ENCODE data around the gene THAP12.

THAP12 gene

GRCh38 chr11:76303399-76303798, 77.5 kb downstream of the THAP12 start:
- TF ChIP-seq, protein P1, sequence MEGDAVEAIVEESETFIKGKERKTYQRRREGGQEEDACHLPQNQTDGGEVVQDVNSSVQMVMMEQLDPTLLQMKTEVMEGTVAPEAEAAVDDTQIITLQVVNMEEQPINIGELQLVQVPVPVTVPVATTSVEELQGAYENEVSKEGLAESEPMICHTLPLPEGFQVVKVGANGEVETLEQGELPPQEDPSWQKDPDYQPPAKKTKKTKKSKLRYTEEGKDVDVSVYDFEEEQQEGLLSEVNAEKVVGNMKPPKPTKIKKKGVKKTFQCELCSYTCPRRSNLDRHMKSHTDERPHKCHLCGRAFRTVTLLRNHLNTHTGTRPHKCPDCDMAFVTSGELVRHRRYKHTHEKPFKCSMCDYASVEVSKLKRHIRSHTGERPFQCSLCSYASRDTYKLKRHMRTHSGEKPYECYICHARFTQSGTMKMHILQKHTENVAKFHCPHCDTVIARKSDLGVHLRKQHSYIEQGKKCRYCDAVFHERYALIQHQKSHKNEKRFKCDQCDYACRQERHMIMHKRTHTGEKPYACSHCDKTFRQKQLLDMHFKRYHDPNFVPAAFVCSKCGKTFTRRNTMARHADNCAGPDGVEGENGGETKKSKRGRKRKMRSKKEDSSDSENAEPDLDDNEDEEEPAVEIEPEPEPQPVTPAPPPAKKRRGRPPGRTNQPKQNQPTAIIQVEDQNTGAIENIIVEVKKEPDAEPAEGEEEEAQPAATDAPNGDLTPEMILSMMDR (IDR thresholded peaks at IDR 0.05; ENCODE audit: low read depth, low read length), result no peak
- Histone ChIP-seq H3K27me3 (no peaks in the 10 kb centered on the region), H3K36me3 (no peaks in the 10 kb centered on the region), H3K4me1 (no peaks in the 10 kb centered on the region), H3K4me3 (ENCODE audit: low read depth, low read length) (no peak overlapping the region), H3K9me3 (no peaks in the 10 kb centered on the region)
- DNase-seq, result no peak

- no peak for DNase-seq
- TF ChIP-seq, protein P1 (IDR thresholded peaks at IDR 0.05; ENCODE audit: low read depth, low read length), result no peak
- Histone ChIP-seq H3K9me3 (no peaks in the 10 kb centered on the region), H3K4me1 (no peaks in the 10 kb centered on the region), H3K36me3 (no peaks in the 10 kb centered on the region), H3K4me3 (ENCODE audit: low read depth, low read length) (no peak overlapping the region), H3K27me3 (no peaks in the 10 kb centered on the region)
Measured at GRCh38 chr11:76302996-76303395, 77.9 kb downstream of the THAP12 start.

Data from BE2C (cell line).